GM19467 (cell line): ENCODE data around the gene LMNA.

ENCODE experiments used
- ATAC-seq: cut with Tn5 transposase; IDR thresholded peaks from one replicate; pipeline ENCODE4 v1.9.1; 2021; ENCODE audit warnings: mild to moderate bottlenecking, moderate library complexity; ENCODE audit not compliant: unreplicated experiment

LMNA gene

DNA sequence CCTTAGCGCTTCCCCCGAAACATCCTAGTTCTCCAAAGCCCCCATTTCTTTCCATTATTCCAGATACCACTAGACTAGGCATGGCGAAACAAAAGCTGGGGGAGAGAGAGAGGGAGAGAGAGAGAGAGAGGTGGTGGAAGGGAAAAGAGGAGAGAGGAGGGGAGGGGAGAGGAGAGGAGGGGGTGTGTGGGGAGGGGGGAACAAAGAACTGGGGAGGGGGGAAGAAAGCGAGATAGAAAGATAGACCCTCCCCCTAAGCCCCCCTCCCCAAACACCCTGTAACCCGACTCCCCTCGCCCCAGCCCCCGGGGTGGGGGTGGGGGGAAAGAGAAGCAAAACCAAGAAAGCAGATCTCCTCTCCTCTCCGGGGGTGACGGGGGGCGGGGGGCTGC lies 32.6 kb upstream of the LMNA start:
- ATAC-seq = no peak

DNA sequence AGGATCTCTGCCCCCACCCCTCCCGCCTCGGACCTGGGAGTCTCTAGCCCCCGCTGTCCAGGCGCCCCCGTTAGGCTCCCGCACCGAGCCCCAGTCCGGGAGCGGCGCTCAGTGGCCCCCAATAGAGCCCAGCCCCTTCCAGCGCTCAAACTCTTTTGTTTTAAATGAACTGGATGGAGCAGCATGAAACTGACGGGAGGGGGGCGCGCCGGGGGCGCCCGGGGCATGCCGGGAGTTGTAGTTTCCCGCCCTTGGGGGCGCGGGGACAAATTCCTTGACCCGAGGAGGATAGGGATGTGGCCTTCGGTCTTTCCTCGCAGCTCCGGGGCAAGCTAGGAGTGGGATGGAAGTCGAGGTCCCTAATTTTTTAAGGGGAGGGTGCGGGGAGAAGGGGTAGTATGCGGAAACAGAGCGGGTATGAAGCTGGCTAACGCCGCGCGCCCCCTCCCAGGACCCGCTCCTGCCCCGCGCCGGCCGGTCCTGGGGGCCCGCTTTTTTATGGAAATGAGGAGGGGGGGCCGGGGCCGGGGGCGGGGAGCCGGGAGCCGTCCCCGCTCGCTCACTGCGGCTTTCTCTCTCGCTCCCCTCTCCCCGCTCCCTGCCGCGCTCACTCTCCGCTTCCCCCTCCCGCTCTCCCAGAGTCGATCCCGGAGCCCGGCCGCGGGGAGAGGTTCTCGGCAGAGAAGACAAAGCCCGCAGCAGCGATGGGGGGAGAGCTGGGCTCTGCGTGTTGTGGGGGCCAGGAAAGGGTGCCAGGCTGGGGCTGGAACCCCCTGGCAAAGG lies 32.0 kb upstream of the LMNA start, which contains the start of gene MEX3A:
TSS of gene MEX3A (minus strand) at position 157 of the 783 bp plus-strand sequence. CDS start 467 bp downstream, outside the sequence.
- no peak for ATAC-seq

DNA sequence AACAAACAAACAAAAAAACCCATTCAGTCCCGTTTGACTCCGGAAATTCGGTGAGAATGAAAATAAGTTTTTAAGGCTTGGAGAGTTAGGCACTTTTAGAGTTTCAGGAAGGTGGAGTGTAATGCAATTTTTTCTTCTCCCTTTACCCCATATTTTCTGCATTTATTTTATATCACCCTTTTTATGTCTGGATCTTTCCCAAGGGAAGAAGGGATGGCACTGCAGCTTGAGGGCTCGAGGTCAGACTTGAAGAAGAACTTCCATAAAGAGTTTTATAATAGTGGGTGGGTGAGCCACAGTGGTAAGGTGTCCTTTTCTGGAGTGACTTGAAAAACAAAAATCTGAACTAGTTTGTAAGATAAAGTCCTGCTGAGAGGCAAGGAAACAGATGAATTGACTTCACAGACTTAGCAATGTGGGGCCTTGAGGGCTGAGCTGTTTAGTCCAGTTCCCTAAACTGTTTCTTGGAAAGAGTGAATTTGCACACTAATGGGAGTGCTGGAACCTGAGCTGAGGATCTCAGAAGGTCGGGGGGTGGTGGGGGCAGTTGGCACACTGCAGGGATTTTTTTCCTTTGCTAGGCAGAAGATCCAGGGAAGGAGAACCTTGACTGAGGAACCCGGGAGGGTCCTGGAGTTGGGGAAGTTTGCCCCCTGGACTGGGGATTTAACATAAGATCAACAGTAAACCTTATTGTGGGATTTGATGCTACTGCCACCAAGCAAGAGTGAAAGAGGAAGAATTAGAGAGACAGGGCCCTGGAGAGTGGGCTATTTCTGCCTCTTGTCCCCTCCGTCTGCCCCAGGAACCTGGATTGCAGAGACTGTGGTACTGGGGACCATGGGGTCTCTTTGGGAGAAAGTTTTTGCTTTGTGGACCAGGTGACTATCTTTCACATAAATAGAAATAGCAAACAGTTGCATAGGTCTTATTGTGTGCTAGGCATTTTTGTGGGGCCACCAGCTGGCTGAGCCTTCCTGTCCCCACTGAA lies 30.4 kb upstream of the LMNA start:
- no peak for ATAC-seq

DNA sequence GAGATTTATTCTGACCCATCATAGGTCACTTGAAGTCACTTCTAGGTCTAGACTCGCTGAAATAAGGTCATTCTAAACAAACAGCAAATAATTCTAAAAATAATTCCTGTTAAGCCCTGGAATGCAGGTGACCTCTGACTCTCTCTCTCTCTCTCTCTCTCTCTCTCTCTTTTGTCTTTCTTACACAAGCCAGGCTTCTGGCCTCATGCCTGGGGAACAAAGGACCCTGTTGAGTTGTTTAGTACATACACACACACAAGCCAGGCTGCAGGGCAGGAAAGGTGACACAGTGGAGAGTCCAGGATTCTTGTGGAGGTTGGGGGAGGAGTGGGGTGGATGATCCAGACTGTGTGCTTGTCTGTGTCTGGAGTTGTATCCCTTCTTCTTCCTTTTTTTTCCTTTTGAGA lies 28.3 kb upstream of the LMNA start:
- ATAC-seq = no peak

DNA sequence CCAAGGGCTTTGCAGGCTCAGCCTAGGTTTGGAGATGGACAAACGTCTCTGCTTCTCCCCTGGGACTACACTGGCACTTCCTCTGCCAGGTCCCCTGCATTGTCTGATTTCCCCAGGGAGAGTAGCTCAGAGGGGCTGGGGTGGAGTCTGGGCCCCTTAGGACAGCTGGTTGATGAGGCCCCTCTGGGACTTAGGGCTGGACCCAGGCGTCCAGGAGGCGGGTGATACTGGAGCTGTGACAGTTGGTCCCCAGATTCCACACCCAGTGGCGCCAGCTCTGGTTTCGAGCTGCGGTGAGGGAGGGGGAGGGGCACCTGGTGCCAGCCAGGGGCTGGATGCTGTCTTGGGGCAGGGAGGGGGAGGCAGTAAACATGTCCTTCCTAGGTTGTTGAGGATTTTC lies 24.8 kb upstream of the LMNA start:
- no peak for ATAC-seq

DNA sequence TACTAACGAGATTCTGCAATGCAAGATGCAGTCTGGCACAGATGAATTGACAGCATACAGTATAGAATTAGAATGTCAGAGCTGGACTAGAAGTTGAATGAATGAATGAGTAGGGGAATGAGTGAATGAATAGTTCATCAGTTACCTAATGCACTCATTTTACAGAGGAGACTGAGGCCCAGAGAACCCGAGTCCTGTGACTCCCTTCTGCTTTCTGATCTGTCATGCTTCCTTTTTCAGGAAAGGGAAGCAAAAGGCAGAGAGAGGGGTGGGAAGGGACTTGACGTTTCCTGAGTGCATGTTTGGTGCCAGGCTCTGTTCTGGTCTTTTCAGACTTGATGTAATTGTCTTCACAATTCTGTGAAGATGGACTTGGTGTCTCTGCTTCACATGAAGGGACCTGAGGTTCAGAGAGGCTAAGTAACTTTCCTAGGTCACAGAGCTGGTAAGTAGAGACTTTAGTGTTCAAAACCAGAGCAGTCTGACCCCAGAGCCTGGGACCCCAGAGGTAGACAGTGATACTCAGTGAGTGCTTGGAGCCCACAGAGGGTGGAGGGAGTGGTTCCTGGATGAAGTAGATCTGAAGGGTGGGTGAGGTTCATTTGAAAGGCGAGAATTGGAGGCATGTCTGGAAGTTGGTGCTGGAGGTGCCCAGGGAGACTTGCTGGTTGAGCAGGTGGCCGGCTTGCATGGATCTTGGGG lies 24.2 kb upstream of the LMNA start:
- no peak for ATAC-seq

DNA sequence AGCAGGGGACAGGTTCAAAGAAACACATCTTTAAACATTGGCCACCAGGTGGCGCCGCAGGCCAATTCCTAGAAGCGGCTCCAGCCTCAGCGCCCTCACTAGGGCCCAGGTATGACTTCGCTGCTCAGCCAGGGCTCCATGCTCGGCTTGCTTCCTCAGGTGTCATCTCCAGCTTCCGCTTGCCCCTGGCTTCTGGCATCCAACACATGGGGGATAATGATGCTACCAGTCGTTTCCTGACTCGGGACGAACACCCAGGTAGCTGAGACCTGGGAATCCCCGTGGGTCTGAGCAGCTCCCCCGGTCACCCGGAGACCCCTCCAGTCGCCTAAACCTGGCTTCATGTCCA lies 23.7 kb upstream of the LMNA start:
- ATAC-seq = no peak

DNA sequence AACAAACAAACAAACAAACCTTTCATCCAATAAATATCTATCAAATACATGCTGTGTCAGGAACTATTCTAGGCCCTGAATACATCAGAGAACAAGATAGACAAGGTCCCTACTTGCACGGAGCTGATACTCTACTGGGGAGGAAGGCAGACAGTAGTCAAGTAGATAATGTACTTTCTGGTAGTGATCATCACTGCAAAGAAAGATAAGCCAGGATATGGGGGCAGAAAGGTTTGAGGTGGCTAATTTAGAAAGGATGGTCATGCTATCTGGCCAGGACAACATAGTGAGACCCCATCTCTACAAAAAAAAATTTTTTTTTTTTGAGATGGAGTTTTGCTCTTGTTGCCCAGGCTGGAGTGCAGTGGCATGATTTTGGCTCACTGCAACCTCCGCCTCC lies 22.9 kb upstream of the LMNA start:
- no peak for ATAC-seq

DNA sequence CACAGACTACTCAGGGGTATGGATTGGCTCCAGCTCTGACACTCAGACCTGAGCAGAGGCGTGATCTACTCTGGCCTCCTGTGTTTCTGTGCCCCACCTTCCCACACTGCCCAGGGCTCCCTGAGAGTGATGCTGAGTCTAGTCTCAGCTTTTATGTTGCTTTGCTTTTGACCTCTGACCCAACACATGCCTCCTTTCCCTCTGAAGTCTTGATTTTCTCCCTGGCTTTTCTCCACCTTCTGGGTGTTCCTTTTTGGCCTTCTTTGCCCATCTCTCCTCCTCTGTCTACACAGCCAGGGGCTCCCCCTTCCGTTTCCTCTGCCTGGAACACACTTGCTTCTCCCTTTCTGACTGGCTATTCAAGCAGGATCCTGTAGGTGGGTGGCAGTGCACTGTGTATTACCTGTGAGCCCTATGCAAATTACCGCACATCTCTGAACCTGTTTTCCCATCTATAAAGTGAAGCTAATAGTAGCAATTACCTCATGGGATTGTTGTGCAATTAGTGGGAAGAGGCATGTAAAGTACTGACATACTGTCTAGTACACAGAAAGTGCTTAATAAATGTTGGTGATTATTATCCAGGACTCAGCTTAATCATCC lies 18.5 kb upstream of the LMNA start:
- no peak for ATAC-seq

DNA sequence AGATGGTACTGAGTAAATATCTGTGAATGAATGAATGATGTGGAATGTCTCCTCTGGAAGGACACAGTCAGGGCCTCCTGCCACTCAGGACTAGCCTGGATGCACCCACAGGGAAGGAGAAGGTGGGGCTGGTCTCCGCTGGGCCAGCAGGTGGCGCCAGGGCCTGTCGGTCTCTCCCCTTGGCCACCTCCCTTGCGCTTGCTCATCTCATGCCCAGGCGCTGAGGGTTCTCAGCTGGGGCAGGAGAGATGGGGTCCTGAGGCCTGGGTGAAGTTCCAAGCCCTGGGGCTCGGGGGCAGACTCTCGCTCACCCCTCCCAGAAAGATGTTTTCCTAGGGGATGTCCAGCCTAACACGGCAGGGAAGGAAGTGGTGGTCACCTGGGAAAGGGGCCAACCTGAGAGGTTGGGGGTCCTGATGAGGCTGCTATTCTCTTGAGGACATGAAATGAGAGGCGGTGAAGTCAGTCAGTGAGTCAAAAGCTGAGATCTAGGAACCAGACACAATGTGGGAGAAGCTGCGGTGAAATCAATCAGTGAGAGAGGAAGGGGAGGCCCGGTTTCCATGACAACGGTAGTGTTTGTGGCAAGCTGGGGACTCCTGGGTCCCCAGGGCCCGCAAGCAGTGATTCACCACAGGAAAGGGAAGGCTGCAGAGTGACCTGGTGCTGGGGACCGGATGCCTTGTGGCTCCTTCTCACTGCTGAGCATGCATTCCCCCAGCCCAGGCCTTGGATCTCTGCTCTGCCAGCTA lies 17.7 kb upstream of the LMNA start:
- ATAC-seq = peak; percentile 55

DNA sequence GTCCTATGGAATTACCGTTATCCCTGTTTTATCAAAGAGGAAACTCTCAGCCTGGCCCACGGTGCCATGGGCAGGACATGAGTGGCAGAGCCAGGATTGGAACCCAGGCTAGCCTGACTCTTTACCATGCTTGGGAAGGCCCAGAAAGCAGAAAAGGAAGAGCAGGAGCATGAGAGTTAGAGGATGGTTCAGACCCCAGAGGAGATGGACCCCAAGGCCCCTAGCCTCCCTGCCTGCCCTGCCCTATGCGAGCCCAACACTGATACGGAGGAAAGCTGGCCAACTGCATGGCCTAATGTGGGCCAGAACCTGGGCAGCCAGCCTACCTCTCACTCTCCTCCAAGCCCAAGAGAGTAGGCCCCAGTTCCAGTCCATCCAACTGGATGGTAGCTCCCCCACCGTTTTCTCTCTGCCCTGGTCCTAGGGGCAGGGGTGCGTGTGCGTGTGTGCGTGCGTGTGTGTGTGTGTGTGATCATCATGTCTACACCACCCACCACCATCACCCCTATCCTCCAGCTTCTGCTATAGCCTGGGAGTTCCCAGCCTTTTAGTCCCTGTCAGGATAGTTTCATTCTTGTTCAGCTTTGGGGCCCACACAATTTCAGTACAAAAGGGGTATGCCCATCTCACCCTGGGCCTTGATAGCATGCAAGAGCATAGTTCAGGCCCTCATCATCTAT lies 16.9 kb upstream of the LMNA start:
- no peak for ATAC-seq

DNA sequence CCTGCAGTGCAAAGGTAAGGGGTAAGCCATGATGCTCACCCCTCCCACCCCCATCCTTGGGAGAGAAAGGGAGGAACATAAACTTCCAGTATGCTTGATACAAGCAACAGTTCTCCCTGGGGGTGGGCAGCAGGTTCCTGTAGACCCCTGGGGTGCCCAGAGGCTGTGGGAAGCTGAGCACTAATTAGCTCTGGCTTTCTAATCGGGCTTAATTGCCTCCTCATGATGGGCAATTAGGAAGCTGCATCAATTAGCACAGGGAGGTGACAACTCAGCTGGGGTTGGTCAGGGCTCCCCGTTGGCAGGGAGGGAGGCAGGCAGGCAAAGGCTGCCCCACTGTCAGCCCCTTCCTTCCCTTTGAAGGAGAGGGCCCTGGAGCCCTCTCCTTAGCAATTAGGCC lies 15.7 kb upstream of the LMNA start:
- ATAC-seq = no peak

DNA sequence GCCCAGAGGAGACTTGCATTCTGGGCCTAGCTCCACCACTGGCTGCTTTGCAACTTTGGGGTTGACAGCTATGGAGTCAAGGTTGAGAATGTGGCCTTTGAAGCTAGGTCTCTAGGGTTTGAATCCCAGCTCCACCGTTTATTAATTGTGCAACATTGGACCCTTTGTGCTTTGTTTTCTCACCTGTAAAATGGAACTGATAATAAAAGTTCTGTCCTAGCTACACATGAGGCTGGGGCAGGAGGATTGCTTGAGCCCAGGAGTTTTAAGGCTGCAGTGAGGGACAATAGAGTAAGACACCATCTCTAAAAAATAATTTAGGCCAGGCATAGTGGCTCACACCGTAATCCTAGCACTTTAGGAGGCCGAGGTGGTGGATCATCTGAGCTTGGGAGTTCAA lies 15.2 kb upstream of the LMNA start:
- ATAC-seq = no peak

DNA sequence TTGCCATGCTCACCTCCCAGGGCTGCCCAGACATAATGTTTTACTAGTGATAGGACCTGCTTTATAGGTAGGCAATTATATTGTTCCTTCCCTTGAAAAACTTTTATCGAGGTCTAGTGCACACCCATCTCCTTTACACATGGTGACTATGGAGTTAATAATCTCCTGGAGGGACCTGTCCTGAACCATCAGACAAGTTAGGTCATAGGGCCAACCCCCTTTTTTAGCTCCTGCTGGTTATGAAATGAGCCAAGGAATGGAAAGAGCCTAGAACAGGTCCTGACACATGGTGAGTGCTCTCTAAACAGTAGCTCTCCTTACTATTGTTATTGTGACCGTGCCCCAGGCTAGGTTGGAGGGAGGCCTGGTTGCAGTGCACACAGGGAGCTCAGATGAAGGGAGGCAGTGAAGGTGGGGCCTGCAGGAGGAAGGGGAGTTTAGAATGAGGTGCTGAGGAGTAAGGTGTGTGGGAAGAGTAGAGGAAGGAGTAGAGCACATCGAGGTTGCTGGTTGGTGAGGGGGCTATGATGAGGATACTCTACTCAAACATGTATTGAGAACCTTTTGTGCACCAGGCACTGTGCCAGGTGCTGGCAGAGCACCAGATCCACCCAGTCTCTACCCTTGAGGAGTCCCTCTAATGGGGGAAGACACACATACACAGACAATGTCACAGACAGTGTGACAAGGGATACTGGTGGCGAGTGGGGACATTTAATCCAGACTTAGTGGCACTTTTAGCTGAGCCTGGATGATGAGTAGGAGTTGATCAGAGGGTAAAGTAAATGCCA lies 14.1 kb upstream of the LMNA start:
- no peak for ATAC-seq

DNA sequence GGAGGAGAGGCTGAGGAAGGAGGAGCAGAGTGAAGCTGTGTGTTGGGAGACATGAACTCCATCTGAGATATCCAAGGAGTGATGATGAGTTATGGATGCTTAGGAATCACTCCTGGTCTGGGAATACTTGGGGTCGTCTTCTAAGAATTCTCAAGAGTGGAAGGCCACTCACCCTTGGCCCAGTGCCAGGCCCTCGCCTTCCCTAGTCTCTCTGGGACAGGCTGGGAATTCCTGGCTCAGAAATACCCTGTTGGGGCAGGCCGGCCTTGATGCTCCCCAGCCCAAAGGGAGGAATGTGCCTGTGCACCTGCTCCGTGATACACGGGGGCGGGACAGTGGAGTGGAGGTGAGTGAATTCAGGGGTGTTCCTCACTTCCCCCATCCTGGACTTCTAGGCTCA lies 12.6 kb upstream of the LMNA start:
- ATAC-seq = no peak

DNA sequence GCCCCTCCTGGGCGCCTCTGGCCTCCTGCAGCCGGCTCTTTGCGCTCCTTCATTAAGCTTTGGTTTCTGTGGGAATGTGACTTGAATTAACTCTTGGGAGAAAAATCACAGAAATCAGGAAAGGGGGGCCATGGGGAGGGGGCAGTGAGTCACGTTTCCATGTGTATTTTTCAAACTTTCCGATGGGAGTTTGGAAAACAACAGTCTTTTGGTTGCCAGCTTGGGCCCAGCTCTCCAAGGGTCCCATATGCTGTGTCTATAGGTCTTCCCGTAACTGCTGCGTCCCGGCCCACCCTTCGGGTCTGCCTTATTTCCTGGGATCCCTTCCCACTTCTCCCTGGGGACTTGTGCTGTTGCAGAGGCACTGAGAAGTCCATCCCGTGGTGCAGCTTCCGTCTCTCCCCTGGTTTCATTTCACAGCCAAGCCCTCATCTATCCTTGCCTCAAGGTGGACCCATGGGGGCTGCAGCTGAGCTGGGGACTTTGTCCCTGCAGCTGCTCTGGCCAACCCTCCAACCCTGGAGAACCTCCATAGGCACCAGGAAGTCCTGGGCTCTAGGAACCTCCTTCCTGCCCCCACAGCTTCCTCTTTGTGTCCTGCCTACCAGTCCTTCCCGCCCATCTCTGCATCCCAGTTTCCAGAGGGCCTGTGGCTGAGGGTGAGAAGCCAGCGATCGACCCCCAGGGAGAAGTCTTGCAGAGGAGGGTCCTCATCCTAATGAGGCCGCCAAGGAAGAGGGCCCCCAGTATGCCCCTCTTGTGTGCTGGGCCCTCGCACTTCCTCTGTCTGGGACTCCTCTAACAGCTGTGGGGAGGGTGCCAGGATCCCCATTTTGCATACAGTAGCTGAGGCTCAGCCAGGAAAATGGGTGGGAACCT lies 11.6 kb upstream of the LMNA start:
- no peak for ATAC-seq

DNA sequence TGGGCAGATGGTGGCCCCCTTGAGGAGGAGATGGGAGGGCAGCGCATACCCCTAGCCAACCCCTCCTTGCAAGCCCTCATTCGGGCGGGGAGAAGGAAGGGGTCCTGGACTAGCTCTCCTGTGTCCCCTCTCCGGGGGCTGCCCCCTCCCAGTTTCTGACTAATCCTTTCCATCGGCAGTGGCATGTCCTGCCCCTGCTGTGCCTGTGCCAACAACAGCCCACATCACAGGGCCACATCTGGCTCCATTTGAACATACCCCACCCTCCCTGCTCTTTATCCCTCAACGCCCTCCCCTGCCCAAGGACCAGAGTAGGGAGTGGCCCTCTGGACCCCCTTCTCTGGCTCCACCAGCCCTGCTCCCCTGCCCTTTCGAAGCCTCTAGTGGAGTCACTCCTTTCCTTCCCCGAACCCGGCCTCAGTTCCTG lies 11.0 kb upstream of the LMNA start:
- no peak for ATAC-seq
